HCT116 (cell line): ENCODE measurements around the gene GJB1. TPM values are rescaled to one million over a fixed set of nuclear protein-coding genes. Genes with fewer than 3 reads are reported as not detected.

ENCODE experiments used
- ATAC-seq: fragments of 200-7000 bp; cut with Tn5 transposase; 2 replicates; pipeline ENCODE4 v1.9.1; 2020; ENCODE audit warnings: mild to moderate bottlenecking, moderate library complexity
- BruUV-seq: library from RNA; stranded (reverse); fragments of 400-500 nt; replicated peaks from 2 replicates; lab custom pipeline; 2021; lab: Mats Ljungman, UMichigan
- CTCF ChIA-PET: fragments of 300-600 bp; sonication (Branson Sonifier 250); formaldehyde crosslinking; loops from one replicate; lab custom pipeline; 2021; ENCODE audit warnings: antibody characterized with exemption; lab: Charles Lee
- POLR2A ChIA-PET: fragments of 300-600, 350-600 bp; sonication (Branson Sonifier 250); formaldehyde crosslinking; loops from one replicate; lab custom pipeline; 2021; ENCODE audit warnings: antibody characterized with exemption; lab: Charles Lee
- RAD21 ChIA-PET, 2 experiments: fragments of 300-600 bp; sonication (Branson Sonifier 250); formaldehyde crosslinking; loops; one replicate each; lab custom pipeline; 2023; ENCODE audit warnings: low total read pairs in 2 of 2; ENCODE audit not compliant: uncharacterized antibody in 2 of 2, unreplicated experiment in 2 of 2, low non-redundant PET in 1 of 2; lab: Charles Lee
- DNase-seq: peaks from one replicate; pipeline ENCODE4 v3.0.0-alpha.2; 2010; ENCODE audit warnings: low read depth, low spot score
- H2AFZ ChIP-seq: fragments of 200-600 bp; shearing (Covaris generic), sonication (generic); 2 replicates; pipeline ENCODE4 v1.6.1; 2017; ENCODE audit warnings: low read depth, mixed run types, mixed read lengths, antibody characterized with exemption, low read length; ENCODE audit not compliant: poor library complexity, severe bottlenecking
- H3K27ac ChIP-seq: 2 replicates; pipeline ENCODE4 v1.5.1; 2012; ENCODE audit warnings: low read depth, low read length
- H3K27me3 ChIP-seq: fragments of 200-600 bp; sonication (generic); 2 replicates; pipeline ENCODE4 v1.6.1; 2016; ENCODE audit warnings: mixed run types, low read length, mixed read lengths; ENCODE audit not compliant: insufficient read depth
- H3K36me3 ChIP-seq, 2 experiments: fragments of 200-500 bp in 1 of 2; fragments of 200-600 bp in 1 of 2; sonication (Bioruptor generic) in 1 of 2; sonication (generic) in 1 of 2; 2 replicates each; pipeline versions ENCODE4 v1.5.1 to v1.6.1; 2014 to 2016; ENCODE audit warnings: low read length in 2 of 2, inconsistent platforms in 1 of 2, mixed read lengths in 1 of 2, mixed run types in 1 of 2; ENCODE audit not compliant: insufficient read depth in 2 of 2, control insufficient read depth in 1 of 2
- H3K4me1 ChIP-seq, 2 experiments: fragments of 200-600 bp in 1 of 2; sonication (generic) in 1 of 2; 2 replicates each; pipeline versions ENCODE4 v1.5.1 to v1.6.1; 2012 to 2017; ENCODE audit warnings: low read length in 2 of 2, inconsistent platforms in 1 of 2, mild to moderate bottlenecking in 1 of 2, mixed read lengths in 1 of 2, mixed run types in 1 of 2, moderate library complexity in 1 of 2; ENCODE audit not compliant: insufficient read depth in 2 of 2, control insufficient read depth in 1 of 2
- H3K4me2 ChIP-seq: fragments of 200-600 bp; sonication (generic); 2 replicates; pipeline ENCODE4 v1.6.1; 2017; ENCODE audit warnings: mixed run types, low read length, mixed read lengths
- H3K4me3 ChIP-seq, 2 experiments: fragments of 200-600 bp in 1 of 2; sonication (generic) in 1 of 2; replicated peaks in 1 of 2; 2 replicates each; pipeline ENCODE4 v1.5.1; 2011 to 2016; ENCODE audit warnings: low read length in 2 of 2, control low read depth in 1 of 2, low read depth in 1 of 2, mild to moderate bottlenecking in 1 of 2, mixed read lengths in 1 of 2, mixed run types in 1 of 2
- H3K79me2 ChIP-seq: fragments of 200-600 bp; sonication (generic); 2 replicates; pipeline ENCODE4 v1.6.1; 2017; ENCODE audit warnings: mild to moderate bottlenecking, mixed run types, low read length, moderate library complexity, mixed read lengths; ENCODE audit not compliant: insufficient read depth
- H3K9ac ChIP-seq: fragments of 200-600 bp; sonication (generic); 2 replicates; pipeline ENCODE4 v1.6.1; 2016; ENCODE audit warnings: low read length, mixed read lengths
- H3K9me2 ChIP-seq: fragments of 200-600 bp; sonication (generic), shearing (Covaris generic); 2 replicates; pipeline ENCODE4 v1.6.1; 2017; ENCODE audit warnings: mixed run types, mild to moderate bottlenecking, moderate library complexity; ENCODE audit not compliant: insufficient read depth
- H3K9me3 ChIP-seq, 2 experiments: fragments of 200-500 bp in 1 of 2; fragments of 200-600 bp in 1 of 2; sonication (Bioruptor generic) in 1 of 2; sonication (generic) in 1 of 2; 2 replicates each; pipeline ENCODE4 v1.6.1; 2014 to 2017; ENCODE audit warnings: low read length in 2 of 2, mixed read lengths in 2 of 2, inconsistent platforms in 1 of 2, low read depth in 1 of 2, mild to moderate bottlenecking in 1 of 2, mixed run types in 1 of 2, moderate library complexity in 1 of 2; ENCODE audit not compliant: control insufficient read depth in 1 of 2, insufficient read depth in 1 of 2
- H4K20me1 ChIP-seq: fragments of 200-600 bp; sonication (generic), shearing (Covaris generic); 2 replicates; pipeline ENCODE4 v1.6.1; 2017; ENCODE audit warnings: mixed run types, mild to moderate bottlenecking, moderate library complexity; ENCODE audit not compliant: insufficient read depth
- CEBPB ChIP-seq: IDR thresholded peaks from 2 replicates; pipeline ENCODE4 v1.6.1; 2012; ENCODE audit warnings: low read depth
- CTCF ChIP-seq, 3 experiments: fragments of 200-600 bp in 1 of 3; sonication (generic) in 1 of 3; IDR thresholded peaks in 2 of 3; conservative IDR thresholded peaks in 1 of 3; 2 replicates each; pipeline ENCODE4 v1.5.1; 2012 to 2017; ENCODE audit warnings: low read depth in 2 of 3, low read length in 2 of 3, antibody characterized with exemption in 1 of 3, borderline replicate concordance in 1 of 3, control low read depth in 1 of 3, mild to moderate bottlenecking in 1 of 3, mixed read lengths in 1 of 3, mixed run types in 1 of 3, moderate library complexity in 1 of 3; ENCODE audit not compliant: insufficient read depth in 1 of 3
- EGR1 ChIP-seq: IDR thresholded peaks from 2 replicates; pipeline ENCODE4 v1.6.1; 2012; ENCODE audit warnings: low read depth
- EZH2 ChIP-seq: fragments of 200-600 bp; sonication (generic); IDR thresholded peaks from 2 replicates; pipeline ENCODE4 v1.6.1; 2017; ENCODE audit warnings: antibody characterized with exemption, mixed run types
- EZH2phosphoT487 ChIP-seq: fragments of 200-600 bp; IDR thresholded peaks from 2 replicates; pipeline ENCODE4 v1.6.1; 2018; ENCODE audit warnings: antibody characterized with exemption, borderline replicate concordance
- FOSL1 ChIP-seq: IDR thresholded peaks from 2 replicates; pipeline ENCODE4 v1.6.1; 2012; ENCODE audit warnings: low read depth
- MAX ChIP-seq: IDR thresholded peaks from 2 replicates; pipeline ENCODE4 v1.6.1; 2012
- POLR2AphosphoS5 ChIP-seq: IDR thresholded peaks from 2 replicates; pipeline ENCODE4 v1.6.1; 2011; ENCODE audit warnings: mild to moderate bottlenecking, low read depth, low read length, moderate library complexity
- RAD21 ChIP-seq: IDR thresholded peaks from 2 replicates; pipeline ENCODE4 v1.6.1; 2012; ENCODE audit warnings: low read depth, mild to moderate bottlenecking
- SIN3A ChIP-seq: IDR thresholded peaks from 2 replicates; pipeline ENCODE4 v1.6.1; 2012; ENCODE audit warnings: low read depth
- SP1 ChIP-seq: IDR thresholded peaks from 2 replicates; pipeline ENCODE4 v1.6.1; 2012; ENCODE audit warnings: low read depth
- SRF ChIP-seq: IDR thresholded peaks from 2 replicates; pipeline ENCODE4 v1.6.1; 2012; ENCODE audit warnings: low read depth
- YY1 ChIP-seq: IDR thresholded peaks from 2 replicates; pipeline ENCODE4 v1.6.1; 2011; ENCODE audit warnings: low read length, low read depth, moderate library complexity, mild to moderate bottlenecking; ENCODE audit not compliant: insufficient replicate concordance; ENCODE audit errors: extremely low read depth
- ZFX ChIP-seq: fragments of 450-650 bp; IDR thresholded peaks from 2 replicates; pipeline ENCODE4 v1.6.1; 2017
- intact Hi-C: fragments of 100-400 bp; cut with micrococcal nuclease; formaldehyde crosslinking; loops from 2 replicates; pipeline ENCODE4 v1.10.0; 2022
- total RNA-seq: library from RNA; stranded (reverse); gene quantifications from one replicate; pipeline ENCODE4 v1.2.1, GENCODE V29; 2021; ENCODE audit not compliant: unreplicated experiment
- TF ChIP-seq, protein P1 (sequence below): IDR thresholded peaks from 2 replicates; pipeline ENCODE4 v1.6.1; 2011; ENCODE audit warnings: mild to moderate bottlenecking, low read length, moderate library complexity; ENCODE audit not compliant: insufficient replicate concordance; ENCODE audit errors: extremely low read depth
- TF ChIP-seq, protein P2 (sequence below): IDR thresholded peaks from 2 replicates; pipeline ENCODE4 v1.6.1; 2012

Gene GJB1
- total RNA-seq, 1 experiment from 2014 or later: not detected

DNA sequence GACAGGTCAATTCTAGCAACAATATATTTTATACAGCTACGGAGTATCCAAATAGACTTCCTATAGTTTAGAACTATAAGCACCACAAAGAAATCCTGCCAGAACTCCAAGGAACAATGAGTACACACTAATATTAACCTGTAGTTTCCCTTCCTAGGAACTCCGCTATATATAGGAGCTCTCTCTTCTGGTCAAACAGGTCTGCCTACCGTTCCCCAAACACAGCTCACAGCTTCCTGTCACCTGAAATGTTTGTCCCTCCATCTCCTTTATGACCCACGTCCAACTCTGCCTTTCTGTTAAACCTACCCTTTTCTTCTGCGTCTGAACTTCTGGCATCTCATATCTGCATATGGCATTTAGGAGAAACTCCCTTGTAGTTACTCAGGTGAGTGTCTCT is 10.5 kb upstream of the GJB1 start (continued):
- TF ChIP-seq, protein P1, sequence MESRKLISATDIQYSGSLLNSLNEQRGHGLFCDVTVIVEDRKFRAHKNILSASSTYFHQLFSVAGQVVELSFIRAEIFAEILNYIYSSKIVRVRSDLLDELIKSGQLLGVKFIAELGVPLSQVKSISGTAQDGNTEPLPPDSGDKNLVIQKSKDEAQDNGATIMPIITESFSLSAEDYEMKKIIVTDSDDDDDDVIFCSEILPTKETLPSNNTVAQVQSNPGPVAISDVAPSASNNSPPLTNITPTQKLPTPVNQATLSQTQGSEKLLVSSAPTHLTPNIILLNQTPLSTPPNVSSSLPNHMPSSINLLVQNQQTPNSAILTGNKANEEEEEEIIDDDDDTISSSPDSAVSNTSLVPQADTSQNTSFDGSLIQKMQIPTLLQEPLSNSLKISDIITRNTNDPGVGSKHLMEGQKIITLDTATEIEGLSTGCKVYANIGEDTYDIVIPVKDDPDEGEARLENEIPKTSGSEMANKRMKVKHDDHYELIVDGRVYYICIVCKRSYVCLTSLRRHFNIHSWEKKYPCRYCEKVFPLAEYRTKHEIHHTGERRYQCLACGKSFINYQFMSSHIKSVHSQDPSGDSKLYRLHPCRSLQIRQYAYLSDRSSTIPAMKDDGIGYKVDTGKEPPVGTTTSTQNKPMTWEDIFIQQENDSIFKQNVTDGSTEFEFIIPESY: no peak
- TF ChIP-seq SRF (no peak), FOSL1 (no peak), CEBPB (no peak), RAD21 (no peak), EZH2phosphoT487 (no peak), MAX (no peak), ZFX (no peak), EGR1 (no peak), POLR2AphosphoS5 (no peak)
- TF ChIP-seq, protein P2, sequence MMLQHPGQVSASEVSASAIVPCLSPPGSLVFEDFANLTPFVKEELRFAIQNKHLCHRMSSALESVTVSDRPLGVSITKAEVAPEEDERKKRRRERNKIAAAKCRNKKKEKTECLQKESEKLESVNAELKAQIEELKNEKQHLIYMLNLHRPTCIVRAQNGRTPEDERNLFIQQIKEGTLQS: no peak

DNA sequence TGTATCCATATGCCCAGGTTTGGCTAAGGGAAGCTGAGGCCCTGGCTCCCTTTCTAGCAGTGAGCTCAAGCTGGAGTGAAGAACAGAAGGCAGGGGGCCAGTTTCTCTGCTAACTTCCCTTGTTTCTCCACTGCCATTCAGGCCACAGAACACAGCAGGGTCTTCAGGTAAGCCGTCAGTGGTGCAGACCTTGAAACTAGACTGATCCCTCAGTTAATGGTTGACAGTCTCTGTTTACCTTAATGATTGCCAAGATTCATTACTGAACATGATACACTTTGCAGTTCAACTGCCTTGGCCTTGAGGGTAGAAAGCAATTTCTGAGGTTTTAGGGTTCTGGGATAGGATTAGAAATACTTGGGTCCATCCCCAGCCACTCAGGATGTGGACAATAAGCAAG is 8.9 kb upstream of the GJB1 start:
- no peak for DNase-seq
- no peak for ATAC-seq
- no peak overlapping the region for H3K9ac ChIP-seq
- intact Hi-C loops: no loop called here
- CTCF ChIA-PET: no interaction called here
- TF ChIP-seq EGR1: no peak
- no peak for TF ChIP-seq SIN3A
- no peak for TF ChIP-seq CTCF (IDR thresholded peaks at IDR 0.05 in 2 of 3, conservative IDR thresholded peaks at IDR 0.05 in 1 of 3; ENCODE audit: borderline replicate concordance in 1 of 3, insufficient read depth in 1 of 3, low read depth in 2 of 3, low read length in 2 of 3)
- TF ChIP-seq SP1: no peak
- no peak for TF ChIP-seq EZH2
- no peak for TF ChIP-seq EZH2phosphoT487
- no peak for TF ChIP-seq YY1
- POLR2A ChIA-PET: no interaction called here
- H3K4me3 ChIP-seq: no peak overlapping the region
- H3K27me3 ChIP-seq: no peaks in the 10 kb centered on the region
- no peaks in the 10 kb centered on the region for H4K20me1 ChIP-seq
- no peaks in the 10 kb centered on the region for H3K36me3 ChIP-seq
- H2AFZ ChIP-seq: no peak overlapping the region
- H3K4me2 ChIP-seq: no peak overlapping the region
- RAD21 ChIA-PET: no interaction called here
- peaks cover 0 to 3% of the 10 kb centered on the region in 2 experiments; a peak in 1 of 4 replicates for H3K4me1 ChIP-seq
- H3K9me3 ChIP-seq: no peaks in the 10 kb centered on the region
- no peak overlapping the region for H3K27ac ChIP-seq
- no peaks in the 10 kb centered on the region for H3K79me2 ChIP-seq
- no peaks in the 10 kb centered on the region for H3K9me2 ChIP-seq
- no TSS peak for BruUV-seq
